Measurements from ENCODE around the gene TNIP3.

TNIP3 gene

GRCh38 chr4:121112530-121112929 lies 51.6 kb downstream of the TNIP3 start:
- Histone ChIP-seq H3K36me3 (replicated peaks; ENCODE audit: low read depth, low read length) (no peaks in the 10 kb centered on the region), H3K27me3 (ENCODE audit: low read depth, low read length) (peaks cover 14% of the 10 kb centered on the region), H3K4me1 (ENCODE audit: low read length) (peaks cover 25% of the 10 kb centered on the region), H4K20me1 (ENCODE audit: insufficient read depth, low read length) (no peaks in the 10 kb centered on the region; the same call in 1 of the 2 replicates), H3K9ac (ENCODE audit: low read length) (no peak overlapping the region), H3K9me3 (ENCODE audit: insufficient read depth, low read length) (no peaks in the 10 kb centered on the region), H3K4me3 (ENCODE audit: low read length) (no peak overlapping the region), H3K79me2 (ENCODE audit: low read length) (no peaks in the 10 kb centered on the region), H2AFZ (ENCODE audit: low read depth, low read length) (no peak overlapping the region), H3K4me2 (ENCODE audit: low read length) (no peak overlapping the region), H3K27ac (ENCODE audit: low read length) (no peak overlapping the region)
- TF ChIP-seq CTCF (IDR thresholded peaks at IDR 0.05; ENCODE audit: low read depth, low read length) = peak; percentile 52
- TF ChIP-seq EZH2phosphoT487 (IDR thresholded peaks at IDR 0.05; ENCODE audit: low read depth) = no peak

GRCh38 chr4:121108557-121108956 lies 55.6 kb downstream of the TNIP3 start:
- H2AFZ ChIP-seq (ENCODE audit: low read depth, low read length) = no peak overlapping the region

GRCh38 chr4:121107507-121107906 lies 56.6 kb downstream of the TNIP3 start:
- no peak overlapping the region for H2AFZ ChIP-seq (ENCODE audit: low read depth, low read length)
- peaks cover 25% of the 10 kb centered on the region for H3K27me3 ChIP-seq (ENCODE audit: low read depth, low read length)
- H3K36me3 ChIP-seq (replicated peaks; ENCODE audit: low read depth, low read length) = no peaks in the 10 kb centered on the region
- TF ChIP-seq CTCF (IDR thresholded peaks at IDR 0.05; ENCODE audit: low read depth, low read length) (no peak), EZH2phosphoT487 (IDR thresholded peaks at IDR 0.05; ENCODE audit: low read depth) (no peak)
- no peaks in the 10 kb centered on the region for H3K79me2 ChIP-seq (ENCODE audit: low read length)
- H3K9me3 ChIP-seq (ENCODE audit: insufficient read depth, low read length) = no peaks in the 10 kb centered on the region
- H4K20me1 ChIP-seq (ENCODE audit: insufficient read depth, low read length) = no peaks in the 10 kb centered on the region
- H3K4me2 ChIP-seq (ENCODE audit: low read length) = no peak overlapping the region
- no peak overlapping the region for H3K9ac ChIP-seq (ENCODE audit: low read length)
- H3K4me3 ChIP-seq (ENCODE audit: low read length) = no peak overlapping the region
- no peak overlapping the region for H3K27ac ChIP-seq (ENCODE audit: low read length)
- no peaks in the 10 kb centered on the region for H3K4me1 ChIP-seq (ENCODE audit: low read length)

More at GRCh38 chr4:121108557-121108956, 55.6 kb downstream of the TNIP3 start:
- Histone ChIP-seq H3K4me1 (ENCODE audit: low read length) (peaks cover 10% of the 10 kb centered on the region), H3K79me2 (ENCODE audit: low read length) (no peaks in the 10 kb centered on the region), H4K20me1 (ENCODE audit: insufficient read depth, low read length) (no peaks in the 10 kb centered on the region; the same call in 1 of the 2 replicates), H3K4me3 (ENCODE audit: low read length) (no peak overlapping the region), H3K4me2 (ENCODE audit: low read length) (no peak overlapping the region), H3K9me3 (ENCODE audit: insufficient read depth, low read length) (no peaks in the 10 kb centered on the region), H3K36me3 (replicated peaks; ENCODE audit: low read depth, low read length) (no peaks in the 10 kb centered on the region), H3K27ac (ENCODE audit: low read length) (no peak overlapping the region), H3K27me3 (ENCODE audit: low read depth, low read length) (peaks cover 25% of the 10 kb centered on the region), H3K9ac (ENCODE audit: low read length) (no peak overlapping the region)
- TF ChIP-seq EZH2phosphoT487 (IDR thresholded peaks at IDR 0.05; ENCODE audit: low read depth) (no peak), CTCF (IDR thresholded peaks at IDR 0.05; ENCODE audit: low read depth, low read length) (no peak)

GRCh38 chr4:121100093-121100775 lies 63.9 kb downstream of the TNIP3 start:
- H3K9me3 ChIP-seq (ENCODE audit: insufficient read depth, low read length) = no peaks in the 10 kb centered on the region
- H3K27ac ChIP-seq (ENCODE audit: low read length) = no peak overlapping the region
- no peak overlapping the region for H3K4me3 ChIP-seq (ENCODE audit: low read length)
- no peaks in the 10 kb centered on the region for H4K20me1 ChIP-seq (ENCODE audit: insufficient read depth, low read length)
- no peak overlapping the region for H2AFZ ChIP-seq (ENCODE audit: low read depth, low read length)
- H3K4me2 ChIP-seq (ENCODE audit: low read length) = no peak overlapping the region
- H3K27me3 ChIP-seq (ENCODE audit: low read depth, low read length) = peaks cover 11% of the 10 kb centered on the region; the same call in 1 of the 2 replicates
- no peaks in the 10 kb centered on the region for H3K79me2 ChIP-seq (ENCODE audit: low read length)
- no peak overlapping the region for H3K9ac ChIP-seq (ENCODE audit: low read length)
- TF ChIP-seq CTCF (IDR thresholded peaks at IDR 0.05; ENCODE audit: low read depth, low read length) (no peak), EZH2phosphoT487 (IDR thresholded peaks at IDR 0.05; ENCODE audit: low read depth) (no peak)
- H3K36me3 ChIP-seq (replicated peaks; ENCODE audit: low read depth, low read length) = no peaks in the 10 kb centered on the region
- H3K4me1 ChIP-seq (ENCODE audit: low read length) = no peaks in the 10 kb centered on the region

Data from OCI-LY3 (cell line).